Renal pelvis (tissue), 4 donors: ENCODE measurements around the gene TIMP2. TPM values are rescaled to one million over a fixed set of nuclear protein-coding genes. Genes with fewer than 3 reads are reported as not detected.
"Not testable (repeated sequence)": the region's sequence is repeated elsewhere in the genome, so short reads cannot be mapped to it uniquely, and the experiment has no call there.

Experiments
- DNase-seq: peaks from one replicate; pipeline ENCODE4 v3.0.0-alpha.2; 2013
- polyA plus RNA-seq, 3 donors: library from polyadenylated mRNA; unstranded; fragments of 120-200 nt; gene quantifications; one replicate each; pipeline ENCODE4 v1.2.1, GENCODE V29; 2013; ENCODE audit not compliant: insufficient read length in 3 of 3

The TIMP2 gene
- polyA plus RNA-seq, 3 donors: 115 to 150 (median 132) TPM

DNA sequence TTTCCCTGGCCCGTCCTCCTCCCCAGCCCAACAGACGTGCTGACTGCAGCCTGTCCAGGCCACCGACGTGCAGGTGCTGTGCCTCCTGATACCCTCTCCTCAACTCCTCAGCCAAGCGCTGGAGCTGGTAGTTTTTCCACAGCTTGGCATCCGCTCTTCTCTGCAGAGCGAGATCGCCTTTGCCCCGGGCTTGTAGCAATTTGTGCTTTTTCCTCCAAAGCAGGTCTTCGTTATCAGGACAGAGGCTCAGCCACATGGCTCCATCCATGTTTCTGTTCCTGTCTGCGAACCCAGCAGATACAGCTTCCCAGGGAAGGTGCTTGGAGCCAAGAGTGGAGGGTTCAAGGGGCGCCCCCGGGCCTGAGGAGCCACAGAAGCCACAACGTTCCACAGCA lies 33.1 kb downstream of the TIMP2 start:
- DNase-seq: no peak

DNA sequence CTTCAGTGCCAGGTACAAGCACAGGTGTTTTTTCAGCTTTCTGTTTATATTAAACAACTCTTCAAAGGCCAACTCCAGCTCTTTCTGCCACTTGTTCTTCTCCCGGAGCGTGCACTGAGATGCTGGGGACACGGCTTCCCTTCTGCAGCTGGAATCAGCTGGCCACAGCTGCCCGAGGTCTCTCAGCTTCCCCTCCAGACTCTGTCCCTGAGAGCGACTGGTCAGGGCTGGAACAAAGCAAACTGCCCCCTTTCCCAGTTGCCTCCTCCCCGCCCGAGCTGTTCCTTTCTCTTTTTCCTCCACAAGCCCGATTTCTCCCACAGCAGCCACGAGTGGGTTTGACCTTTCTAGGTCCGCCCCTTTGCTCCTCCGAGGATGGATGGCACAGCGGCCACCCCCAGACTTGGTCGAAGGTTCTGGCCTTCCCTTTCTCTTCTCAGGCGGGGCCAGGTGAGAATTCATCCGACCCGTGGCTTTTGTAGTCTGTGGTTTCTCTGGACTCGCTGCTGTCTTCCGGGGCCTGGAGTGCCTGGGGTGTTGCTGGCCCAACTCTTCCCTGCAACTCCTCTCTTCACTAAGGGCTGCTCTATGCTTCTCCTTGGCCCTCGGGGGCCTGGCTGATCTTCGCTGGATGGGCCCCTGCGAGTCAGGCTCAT lies 33.7 kb downstream of the TIMP2 start:
- no peak for DNase-seq

DNA sequence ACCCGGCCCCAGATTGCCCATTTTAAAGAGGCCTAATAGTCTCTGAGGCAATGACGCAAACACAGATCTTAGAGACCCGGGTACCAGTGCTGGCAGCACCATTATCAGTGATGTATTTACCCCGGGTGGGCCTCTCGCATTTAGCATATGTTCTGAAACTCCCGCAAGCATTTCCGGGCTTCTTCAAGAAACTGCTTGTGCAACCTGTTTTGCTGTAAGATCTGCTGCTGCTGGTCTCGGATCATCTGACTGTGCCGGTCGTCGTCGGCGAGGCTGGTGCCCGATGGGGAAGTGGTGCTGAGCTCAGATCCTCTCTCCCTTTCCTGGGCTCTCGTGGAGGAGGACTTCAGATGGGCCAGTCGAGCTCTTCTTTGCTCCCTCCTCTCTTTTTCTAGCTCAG lies 34.7 kb downstream of the TIMP2 start:
- no peak for DNase-seq

DNA sequence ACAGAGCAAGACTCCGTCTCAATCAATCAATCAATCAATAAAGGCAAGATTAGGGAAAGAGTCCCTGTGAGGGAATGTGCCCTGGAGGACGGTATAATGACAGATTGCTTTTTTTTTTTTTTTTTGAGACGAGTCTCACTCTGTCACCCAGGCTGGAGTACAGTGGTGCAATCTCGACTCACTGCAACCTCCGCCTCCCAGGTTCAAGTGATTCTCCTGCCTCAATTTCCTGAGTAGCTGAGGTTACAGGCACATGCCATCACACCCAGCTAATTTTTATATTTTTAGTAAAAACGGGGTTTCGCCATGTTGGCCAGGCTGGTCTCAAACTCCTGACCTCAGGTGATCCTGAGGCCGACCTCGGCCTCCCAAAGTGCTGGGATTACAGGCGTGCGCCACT lies 35.1 kb downstream of the TIMP2 start:
- not testable (repeated sequence) for DNase-seq

DNA sequence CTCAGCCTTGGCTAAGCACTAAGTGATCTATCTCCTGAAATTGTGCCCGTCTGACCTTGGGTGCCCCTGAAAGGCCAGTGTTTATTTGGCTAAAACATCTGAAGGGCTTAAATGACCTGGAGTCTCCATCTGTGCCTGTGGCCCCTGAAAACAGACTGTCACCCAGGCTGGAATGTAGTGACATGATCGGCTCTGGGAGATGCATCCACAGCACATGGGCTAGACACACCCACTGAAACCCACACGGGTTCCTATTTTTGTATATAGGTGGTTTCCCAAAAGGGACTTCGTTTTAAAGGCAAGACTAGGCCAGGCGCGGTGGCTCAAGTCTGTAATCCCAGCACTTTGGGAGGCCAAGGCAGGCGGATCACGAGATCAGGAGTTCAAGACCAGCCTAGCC lies 35.7 kb downstream of the TIMP2 start:
- no peak for DNase-seq

DNA sequence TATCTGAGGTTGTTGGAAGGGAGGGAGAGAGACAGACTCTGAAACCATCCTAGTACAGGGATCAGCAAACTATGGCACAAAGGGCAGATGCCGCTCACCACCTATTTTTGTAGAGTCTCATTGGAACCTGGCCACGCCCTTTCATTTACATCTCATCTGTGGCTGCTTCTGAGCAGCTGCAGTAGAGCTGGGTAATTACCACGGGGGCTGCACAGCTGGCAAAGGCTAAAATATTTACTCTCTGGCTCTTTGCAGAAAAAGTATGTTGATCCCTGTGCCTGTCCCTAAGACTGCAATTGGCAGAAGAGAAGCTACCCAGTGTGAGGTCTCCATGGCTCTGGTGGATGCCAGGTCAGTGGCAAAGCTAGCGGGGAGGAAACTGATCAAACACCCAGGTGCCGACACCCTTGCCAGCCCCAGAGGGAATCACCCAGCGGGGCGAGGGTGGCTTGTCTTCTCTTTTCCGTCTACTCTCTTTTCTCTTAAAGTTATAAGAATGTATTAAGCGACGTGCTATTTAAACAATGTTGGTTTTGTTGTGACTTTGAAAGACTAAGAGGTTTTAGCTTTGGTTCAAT lies 36.2 kb downstream of the TIMP2 start:
- no peak for DNase-seq

DNA sequence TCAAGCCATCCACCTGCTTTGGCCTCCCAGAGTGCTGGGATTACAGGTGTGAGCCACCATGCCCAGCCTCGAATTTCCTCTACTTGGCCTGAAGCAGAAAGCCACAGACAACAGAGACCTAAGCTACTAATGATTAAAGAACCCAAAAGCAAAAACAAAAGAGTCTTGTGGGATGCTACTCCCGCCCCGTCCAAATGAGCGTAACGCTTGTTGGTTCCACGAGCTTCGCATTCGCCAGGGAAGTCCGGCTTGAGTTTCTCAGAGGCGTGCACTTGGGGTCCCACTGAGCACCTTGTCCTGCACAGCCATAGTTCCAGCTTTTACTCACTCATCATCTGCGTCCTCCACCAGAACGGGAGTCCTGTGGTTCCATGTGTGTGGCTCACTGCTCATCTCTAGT lies 38.2 kb downstream of the TIMP2 start:
- no peak for DNase-seq

DNA sequence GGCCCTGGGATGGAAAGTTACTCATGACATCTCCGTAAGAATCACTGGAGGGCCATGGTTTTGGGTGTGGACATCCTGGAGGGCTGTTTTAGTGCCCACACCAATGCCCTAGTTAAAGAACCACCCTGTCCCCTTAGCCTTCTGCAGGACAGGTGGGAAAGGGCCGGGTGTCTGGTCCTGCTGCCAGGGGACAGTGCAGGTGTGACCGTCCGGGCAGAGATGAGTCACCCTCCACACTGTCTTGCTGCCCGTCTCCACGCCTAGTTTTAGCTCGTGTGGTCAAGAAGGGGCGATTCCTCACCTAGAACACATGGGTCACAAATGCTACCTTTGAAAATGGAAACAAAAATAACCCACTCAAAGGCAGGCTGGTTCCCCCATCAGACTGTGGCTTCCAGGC lies 39.2 kb downstream of the TIMP2 start:
- DNase-seq: no peak

DNA sequence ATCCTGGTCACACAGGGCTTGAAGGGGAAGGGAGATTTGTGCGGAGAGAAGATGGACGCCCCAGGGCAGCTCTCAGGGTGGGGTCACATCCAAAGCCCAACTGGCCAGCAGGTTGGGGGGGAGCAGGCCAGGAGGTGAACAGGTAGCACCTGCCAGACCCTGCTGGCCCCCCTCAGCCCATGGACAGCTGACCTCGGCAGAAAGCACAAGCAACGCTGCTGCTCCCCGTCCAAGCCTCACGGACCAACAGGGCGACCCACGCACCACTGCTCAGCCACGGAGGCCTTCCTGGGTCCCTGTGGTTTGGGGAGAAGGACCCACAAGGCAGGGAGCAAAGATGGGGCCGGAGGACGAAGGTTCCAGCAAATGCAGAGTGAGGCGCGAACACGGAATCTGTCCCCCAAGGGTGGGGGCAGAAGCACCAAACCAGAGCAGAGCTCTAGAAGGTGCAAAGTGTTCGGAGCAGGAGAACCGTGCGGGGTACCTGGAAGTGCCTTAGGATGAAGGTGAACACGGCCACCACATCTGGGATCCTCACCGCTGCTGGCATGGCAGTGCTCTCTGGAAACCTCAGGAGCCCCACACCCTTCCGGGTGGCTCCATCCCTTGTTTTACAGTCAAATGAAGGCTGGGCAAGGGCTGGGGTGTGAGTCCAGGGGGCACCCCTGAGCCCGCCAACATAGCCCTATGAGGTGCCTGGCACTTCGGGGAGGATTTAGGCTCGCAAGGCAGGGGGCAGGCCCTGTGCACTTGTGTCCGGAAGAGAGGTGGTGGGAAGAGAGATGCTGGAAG lies 40.1 kb downstream of the TIMP2 start:
- no peak for DNase-seq

DNA sequence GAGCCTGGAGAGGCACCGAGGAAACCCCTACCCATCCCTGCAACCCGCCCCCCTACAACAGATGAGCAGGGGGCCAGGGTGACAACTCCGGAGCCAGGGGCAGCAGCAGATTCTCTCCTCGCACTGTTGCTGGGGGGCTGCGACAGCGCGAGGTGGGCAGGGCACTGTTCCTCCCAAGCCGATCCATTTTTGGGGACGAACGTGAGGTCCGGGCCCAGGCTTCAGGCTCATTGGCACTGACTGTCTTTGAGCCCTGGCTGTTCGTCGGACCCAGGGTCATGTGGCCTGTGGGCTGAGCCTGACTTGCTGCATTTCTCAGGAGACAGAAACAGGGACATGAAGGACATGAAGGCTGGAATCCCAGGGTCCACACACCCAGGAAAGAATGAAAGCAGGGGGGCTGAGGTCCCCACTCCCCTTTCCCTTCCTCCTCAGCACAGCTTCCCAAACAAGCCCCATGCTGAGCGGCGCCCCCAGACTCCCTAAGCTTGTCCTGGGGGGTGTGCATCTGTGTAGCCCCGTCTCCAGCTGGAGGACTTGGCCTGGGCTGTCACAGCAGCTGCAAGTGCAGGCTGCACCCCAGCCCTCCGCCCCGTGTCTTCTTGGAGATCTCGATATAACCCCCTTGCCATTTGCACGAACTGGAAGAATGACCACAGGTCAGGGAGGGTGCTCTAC lies 40.9 kb downstream of the TIMP2 start:
- DNase-seq: no peak

DNA sequence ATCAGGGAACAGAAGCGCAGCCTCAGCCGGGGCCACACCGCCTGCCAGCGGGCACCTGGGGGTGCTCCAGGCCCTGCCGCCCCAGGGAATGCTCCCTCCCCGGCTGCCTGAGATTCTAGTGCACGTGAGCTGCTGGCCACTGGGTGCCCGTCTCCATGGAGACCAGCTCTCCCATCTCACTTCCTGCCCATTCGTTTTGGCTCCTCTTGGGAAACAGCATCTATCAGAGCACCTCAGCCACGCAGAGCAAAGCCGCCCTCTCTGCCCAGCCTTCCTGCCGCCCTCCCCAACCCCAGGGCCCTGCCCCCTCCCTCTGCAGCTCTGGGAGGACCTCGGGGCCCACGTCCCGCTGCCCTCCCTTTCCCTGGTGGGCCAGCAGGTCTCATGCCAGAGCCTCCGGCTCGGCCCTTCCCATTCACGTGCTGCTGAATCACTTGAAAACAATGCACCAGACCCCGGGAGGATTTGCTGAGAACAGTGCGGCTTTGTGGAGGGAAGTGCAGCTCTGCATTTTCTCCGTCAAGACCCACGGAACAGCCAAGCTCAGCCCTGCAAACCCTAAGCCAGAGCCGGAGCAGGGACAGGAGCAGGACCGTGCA lies 41.6 kb downstream of the TIMP2 start:
- peak; percentile 57 for DNase-seq

DNA sequence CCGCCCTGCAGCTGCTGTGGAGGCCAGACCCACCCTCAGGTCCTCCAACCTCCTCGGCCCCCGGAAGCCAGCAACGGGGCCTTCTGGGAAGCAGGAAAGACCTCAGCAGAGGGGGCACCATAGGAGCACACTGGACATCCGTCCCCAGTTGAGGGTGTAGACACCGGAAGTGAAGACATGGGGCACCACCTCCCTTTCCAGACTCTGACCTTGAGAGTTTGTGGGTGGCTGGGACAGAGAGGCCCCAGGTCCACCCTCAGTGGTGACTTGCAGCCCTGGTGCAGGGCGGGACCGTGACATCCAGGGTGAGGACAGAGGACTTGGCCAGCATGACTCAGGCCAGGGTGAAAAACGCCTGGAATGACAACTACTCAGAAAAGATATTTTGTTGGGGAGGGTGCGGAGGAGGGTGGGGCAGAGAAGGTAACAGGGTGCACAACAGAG lies 42.1 kb downstream of the TIMP2 start:
- no peak for DNase-seq

DNA sequence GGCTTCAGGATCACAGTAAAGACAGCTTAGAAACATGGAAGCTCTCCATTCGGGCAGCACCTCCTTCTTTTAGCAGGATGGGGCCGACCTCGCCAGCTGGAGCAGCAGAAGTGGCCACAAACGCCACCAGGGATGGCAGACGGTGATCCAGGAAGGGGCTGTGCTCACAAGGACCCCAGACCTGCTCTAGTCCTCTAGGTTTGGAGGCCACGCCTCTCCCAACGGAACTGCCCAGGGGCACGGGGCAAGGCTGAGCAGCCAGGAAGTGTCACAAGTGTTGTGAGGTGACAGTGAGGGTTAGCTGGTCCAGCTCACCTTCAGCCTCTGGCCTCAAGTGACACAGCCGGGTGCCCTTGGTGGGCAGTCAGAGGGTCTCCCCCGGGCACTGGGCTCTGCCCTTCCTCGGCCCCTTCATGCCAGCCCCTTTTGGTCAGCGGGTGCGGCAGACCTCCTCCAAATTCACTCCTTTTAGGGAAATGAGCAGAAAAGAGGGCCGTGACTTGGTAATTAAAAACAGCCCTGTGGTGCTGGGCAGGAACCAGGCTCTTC lies 42.6 kb downstream of the TIMP2 start:
- no peak for DNase-seq

DNA sequence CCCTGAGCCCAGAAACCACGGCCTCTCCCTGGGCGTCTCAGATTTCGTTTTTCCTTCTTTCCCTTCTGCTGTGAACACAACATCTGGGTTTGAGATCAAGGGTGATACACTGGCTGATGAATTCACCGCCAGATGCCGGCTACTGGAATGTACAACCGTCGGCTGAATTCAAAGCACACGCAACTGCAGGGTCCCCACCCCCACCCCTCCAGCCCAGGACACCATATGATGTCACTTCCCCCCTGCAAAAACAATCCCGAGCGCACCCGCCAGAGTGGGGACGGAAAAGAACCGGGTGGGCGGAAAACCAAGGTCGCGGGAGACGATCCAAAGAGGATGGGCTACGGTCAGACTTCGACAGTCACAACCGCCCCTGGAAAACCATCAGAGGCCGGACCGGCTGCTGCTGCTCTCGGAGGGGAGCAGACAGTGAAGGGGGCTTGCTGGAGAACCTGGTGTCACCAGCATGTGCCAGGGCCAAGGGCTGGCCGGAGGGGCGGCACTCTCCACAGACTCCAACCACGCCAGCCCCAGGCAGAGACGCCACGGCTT lies 45.5 kb downstream of the TIMP2 start:
- peak; percentile 81 for DNase-seq

DNA sequence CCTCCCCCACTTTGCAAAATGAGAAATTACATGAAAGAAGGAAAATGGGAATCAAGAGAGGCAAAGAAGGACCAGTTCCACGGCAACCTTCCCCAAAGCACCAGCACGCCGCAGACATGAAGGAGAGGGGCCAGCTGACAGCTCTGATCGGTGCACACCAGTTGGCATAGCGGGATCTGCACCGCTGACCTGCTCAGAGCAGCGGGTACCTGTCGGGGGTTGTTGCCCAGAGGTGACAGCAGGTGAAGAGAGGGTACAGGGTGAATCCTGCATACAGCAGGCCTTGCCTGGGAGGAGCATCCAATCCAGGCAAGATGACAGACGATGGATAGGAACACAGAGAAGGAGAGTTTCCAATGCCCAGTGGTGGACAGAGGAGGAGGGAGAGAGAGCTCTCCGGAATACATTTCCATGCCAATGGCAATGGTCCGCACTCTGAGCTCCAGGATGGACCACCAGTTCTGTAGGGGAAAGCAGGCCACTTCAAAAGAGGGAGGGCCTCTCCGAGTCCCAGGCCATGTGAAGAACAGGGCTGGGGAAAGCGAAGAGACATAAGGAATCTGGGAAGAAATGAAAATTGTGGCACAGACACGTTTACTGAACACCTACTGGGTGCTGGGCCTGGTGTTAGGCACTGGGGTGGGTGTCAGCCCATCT lies 46.2 kb downstream of the TIMP2 start:
- DNase-seq: no peak

DNA sequence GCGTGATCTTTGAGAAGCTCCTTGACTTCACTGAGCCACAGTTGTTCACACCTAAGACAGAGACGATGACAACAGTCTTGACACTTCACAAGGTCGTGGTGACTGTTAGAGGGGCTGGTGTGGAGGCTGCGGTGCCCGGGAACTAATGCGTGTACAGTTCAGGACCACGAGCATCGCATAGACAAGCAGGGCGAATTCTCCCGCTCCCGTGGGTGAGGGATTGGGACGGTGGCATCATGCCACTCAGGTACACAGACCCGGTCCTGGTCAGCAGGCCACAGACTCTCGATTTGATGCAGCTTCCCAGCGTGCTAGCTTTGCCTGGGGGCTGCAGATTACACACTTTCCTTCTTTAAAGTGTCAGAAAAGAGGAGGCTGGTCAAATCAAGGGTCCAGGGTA lies 46.9 kb downstream of the TIMP2 start:
- no peak for DNase-seq

DNA sequence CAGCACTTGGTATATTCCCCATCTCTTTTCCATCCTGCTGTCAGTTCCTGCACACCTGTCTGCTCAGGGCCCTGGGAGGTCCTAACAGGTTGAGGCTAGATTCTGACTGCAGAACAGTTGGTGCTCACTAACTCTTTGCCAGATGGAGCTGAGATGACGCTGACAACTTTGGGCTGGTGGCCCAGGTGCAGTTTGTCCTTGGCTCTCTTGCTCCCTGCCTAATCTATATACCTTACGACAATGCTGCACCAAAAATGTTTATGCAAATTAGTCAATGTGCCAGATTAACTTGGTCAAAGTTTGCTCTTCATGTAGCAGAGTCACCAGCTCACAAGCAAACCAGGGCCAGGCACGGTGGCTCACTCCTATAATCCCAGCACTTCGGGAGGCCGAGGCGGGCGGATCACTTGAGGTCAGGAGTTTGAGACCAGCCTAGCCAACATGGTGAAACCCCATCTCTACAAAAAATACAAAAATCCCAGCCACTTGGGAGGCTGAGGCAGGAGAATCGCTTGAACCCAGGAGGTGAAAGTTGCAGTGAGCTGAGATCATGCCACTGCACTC lies 48.2 kb downstream of the TIMP2 start:
- DNase-seq: not testable (repeated sequence)

DNA sequence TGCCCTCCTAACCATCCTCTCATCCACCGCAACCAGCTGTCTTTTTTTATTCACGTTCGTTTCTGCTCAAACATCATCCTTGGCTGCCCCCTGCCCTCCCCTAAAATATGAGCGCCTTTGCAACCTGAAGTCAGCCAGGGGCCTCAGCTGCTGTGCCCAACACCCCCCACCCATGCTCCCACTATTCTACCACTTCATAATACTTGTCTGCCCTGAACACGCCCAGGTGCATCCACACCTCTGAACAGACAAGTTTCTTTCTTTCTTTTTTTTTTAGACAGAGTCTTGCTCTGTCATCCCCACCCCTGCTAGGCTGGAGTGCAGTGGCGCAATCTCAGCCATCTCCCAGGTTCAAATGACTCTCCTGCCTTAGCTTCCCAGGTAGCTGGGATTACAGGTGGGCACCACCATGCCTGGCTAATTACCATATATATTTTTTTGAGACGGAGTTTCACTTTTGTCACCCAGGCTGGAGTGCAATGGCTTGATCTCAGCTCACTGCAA lies 49.0 kb downstream of the TIMP2 start:
- DNase-seq: no peak

DNA sequence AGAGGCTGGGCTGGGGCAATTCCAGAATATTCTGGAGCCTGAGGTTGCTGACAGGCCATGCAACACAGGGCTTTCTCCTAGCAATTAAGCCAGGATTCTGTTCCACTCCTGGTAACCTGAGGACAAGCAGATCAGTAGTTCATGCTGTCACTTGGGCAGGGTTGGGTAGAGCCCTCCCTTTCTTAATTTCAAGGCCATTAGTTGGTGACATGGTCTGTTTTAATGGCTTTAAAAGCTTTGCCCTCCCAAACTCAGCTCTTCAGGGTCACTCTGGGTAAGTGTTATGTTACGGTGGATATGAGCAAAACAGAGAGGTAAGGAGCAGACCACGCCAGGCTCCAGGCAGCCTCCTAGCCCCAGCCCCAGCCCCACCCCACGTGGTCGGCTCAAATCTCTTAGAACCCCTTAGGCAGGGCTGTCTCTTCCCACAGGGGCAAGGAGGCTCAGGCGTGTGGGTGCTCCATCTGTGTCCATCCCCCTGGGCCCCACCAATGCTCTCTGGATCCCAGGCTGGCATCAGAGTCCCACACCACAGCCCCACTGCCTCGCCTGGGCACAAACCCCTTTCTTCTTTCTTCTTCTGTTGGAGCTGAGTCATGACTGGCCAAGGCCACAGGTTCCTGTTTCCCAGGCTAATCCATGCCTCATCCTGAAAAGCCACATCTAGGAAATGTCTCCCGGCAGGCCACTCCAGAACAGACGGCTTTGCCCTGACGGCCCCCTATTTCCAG lies 49.7 kb downstream of the TIMP2 start:
- peak; percentile 55 for DNase-seq
